GM12875 (cell line): ENCODE measurements around the gene BPIFB1.

Source experiments
- H3K4me3 ChIP-seq: one replicate; pipeline ENCODE4 v1.5.1; 2011; ENCODE audit warnings: low read depth, low read length, control low read depth
- TF ChIP-seq, protein P1 (sequence below): IDR thresholded peaks from 2 replicates; pipeline ENCODE4 v1.5.1; 2011; ENCODE audit warnings: low read depth, mild to moderate bottlenecking, control low read depth, inconsistent platforms, low read length, moderate library complexity, borderline replicate concordance; ENCODE audit not compliant: insufficient read depth

BPIFB1 gene

GRCh38 chr20:33282196-33282934, 649 bp upstream of the BPIFB1 start:
- TF ChIP-seq, protein P1, sequence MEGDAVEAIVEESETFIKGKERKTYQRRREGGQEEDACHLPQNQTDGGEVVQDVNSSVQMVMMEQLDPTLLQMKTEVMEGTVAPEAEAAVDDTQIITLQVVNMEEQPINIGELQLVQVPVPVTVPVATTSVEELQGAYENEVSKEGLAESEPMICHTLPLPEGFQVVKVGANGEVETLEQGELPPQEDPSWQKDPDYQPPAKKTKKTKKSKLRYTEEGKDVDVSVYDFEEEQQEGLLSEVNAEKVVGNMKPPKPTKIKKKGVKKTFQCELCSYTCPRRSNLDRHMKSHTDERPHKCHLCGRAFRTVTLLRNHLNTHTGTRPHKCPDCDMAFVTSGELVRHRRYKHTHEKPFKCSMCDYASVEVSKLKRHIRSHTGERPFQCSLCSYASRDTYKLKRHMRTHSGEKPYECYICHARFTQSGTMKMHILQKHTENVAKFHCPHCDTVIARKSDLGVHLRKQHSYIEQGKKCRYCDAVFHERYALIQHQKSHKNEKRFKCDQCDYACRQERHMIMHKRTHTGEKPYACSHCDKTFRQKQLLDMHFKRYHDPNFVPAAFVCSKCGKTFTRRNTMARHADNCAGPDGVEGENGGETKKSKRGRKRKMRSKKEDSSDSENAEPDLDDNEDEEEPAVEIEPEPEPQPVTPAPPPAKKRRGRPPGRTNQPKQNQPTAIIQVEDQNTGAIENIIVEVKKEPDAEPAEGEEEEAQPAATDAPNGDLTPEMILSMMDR = no peak
- H3K4me3 ChIP-seq = no peak overlapping the region

DNA sequence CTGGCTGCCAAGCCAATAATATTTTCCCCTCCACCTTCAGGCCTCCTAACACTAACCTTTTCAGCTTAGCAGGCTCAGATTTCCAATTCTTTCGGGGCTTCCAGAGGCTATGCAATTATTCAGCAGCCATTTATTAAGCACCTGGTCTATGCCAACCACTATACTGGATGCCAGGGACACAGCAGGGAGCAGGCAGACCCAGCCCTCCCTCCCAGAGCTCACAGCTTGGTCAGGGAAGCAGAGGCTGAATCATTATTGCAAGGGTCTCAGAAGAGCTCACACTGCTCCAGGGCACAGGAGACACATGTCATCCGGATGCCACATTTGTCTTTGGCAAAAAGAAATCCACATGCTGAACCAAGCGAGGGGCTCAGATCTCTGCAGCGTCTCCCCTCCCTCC, 1.3 kb downstream of the BPIFB1 start:
- no peak overlapping the region for H3K4me3 ChIP-seq
- TF ChIP-seq, protein P1 = no peak

DNA sequence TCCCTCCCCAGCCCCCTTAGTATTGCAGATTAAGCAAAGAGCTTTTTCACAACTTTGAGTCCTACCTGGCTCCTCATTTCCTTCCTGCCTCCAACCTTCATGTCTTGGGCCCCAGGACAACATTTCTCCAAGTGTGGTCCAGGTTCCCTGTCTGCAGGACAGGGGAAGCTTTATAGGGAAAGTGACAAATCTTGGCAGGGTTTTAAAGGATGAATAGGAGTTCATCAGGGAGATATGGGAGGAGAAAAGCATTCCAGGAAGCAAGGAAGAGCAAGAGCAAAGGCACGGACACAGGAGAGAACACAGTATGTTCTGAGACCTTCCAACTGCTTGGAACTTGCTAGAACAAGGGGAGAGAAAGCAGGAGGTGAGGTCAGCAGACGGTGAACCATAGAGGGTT, 1.9 kb downstream of the BPIFB1 start:
- H3K4me3 ChIP-seq = no peak overlapping the region
- TF ChIP-seq, protein P1 = no peak

DNA sequence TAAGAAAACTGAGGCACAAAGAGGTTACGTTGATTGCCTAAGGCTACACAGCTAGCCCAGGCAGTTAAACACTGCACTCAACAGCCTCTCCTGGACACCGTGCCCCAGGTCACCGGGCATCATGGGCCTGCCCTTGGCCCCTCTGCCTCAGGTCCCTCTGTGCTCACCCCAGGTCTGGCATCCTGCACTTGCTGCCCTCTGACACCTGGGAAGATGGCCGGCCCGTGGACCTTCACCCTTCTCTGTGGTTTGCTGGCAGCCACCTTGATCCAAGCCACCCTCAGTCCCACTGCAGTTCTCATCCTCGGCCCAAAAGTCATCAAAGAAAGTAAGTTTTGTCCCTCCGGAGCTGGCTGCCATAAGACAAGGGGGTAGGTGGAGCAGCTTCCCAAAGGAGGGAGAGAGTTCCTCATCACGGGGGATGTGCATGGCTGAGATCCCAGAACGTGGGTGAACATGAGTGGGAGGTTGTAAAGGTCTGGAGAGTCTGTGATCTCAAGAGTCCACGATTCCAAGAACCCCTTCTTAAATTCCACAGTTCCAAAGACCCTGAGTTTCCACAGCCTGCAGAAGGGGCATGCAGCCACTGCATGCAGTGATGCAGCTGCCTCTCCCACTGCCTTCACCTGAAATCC, 3.0 kb downstream of the BPIFB1 start:
- no peak overlapping the region for H3K4me3 ChIP-seq
- TF ChIP-seq, protein P1 = no peak

DNA sequence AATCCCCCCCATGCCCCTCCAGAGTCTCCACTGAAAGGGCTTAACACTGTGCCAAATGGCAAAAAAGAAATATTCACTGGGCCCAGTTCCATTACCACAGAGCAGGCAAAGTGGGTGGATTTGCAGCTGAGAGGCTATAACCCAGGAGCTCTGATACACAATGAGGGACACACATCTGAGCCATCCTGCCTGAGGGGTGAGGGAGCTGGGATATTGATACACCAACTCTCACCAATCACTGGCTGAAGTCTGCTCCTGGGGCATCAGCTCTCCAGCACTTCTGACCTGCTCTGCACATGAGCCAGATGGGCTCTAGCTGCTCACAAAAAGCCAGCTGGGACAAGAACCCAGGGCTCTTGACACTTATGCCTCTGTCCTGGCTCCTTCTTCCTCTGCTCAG, 4.9 kb downstream of the BPIFB1 start:
- H3K4me3 ChIP-seq = no peak overlapping the region
- TF ChIP-seq, protein P1 = no peak

DNA sequence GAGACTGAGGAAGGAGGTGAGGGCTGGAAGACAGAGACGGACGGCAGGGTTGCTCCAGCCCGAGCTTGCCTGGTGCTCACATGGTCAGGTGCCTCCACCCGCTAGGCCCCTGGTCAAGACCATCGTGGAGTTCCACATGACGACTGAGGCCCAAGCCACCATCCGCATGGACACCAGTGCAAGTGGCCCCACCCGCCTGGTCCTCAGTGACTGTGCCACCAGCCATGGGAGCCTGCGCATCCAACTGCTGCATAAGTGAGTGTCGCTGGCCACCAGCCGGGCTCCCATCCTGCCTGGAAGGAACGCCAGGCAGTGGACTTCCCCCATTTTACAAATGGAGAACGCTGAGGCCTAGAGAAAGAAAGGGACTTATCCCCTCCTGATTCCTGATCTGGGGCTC, 7.8 kb downstream of the BPIFB1 start:
- H3K4me3 ChIP-seq = no peak overlapping the region
- TF ChIP-seq, protein P1 = no peak

- no peak overlapping the region for H3K4me3 ChIP-seq
Measured at GRCh38 chr20:33291416-33291815, 8.4 kb downstream of the BPIFB1 start.

More at GRCh38 chr20:33291416-33291815, 8.4 kb downstream of the BPIFB1 start:
- TF ChIP-seq, protein P1 = no peak
